GM23338 (cell line): ENCODE measurements around the gene CHORDC1. TPM values are rescaled to one million over a fixed set of nuclear protein-coding genes. Genes with fewer than 3 reads are reported as not detected.
A peak's percentile ranks its signal among the peaks of the same experiment; 100 is the strongest.

Experiments used
- ATAC-seq: fragments of 200-7000 bp; cut with Tn5 transposase; 3 replicates; pipeline ENCODE4 v1.9.1; 2020
- DNase-seq: peaks from one replicate; pipeline ENCODE4 v3.0.0-alpha.2; 2015; ENCODE audit warnings: low spot score
- H2AFZ ChIP-seq: fragments of 200-600 bp; sonication (generic); 2 replicates; pipeline ENCODE4 v1.8.0; 2016; ENCODE audit warnings: antibody characterized with exemption, mild to moderate bottlenecking, moderate library complexity
- H3F3A ChIP-seq: fragments of 200-600 bp; sonication (generic); replicated peaks from 2 replicates; pipeline ENCODE4 v1.8.0; 2017; ENCODE audit warnings: antibody characterized with exemption, mixed run types, low read depth
- H3K27ac ChIP-seq: fragments of 200-600 bp; sonication (generic); 2 replicates; pipeline ENCODE4 v1.6.1; 2016; ENCODE audit warnings: low read depth
- H3K27me3 ChIP-seq: fragments of 200-600 bp; sonication (generic); 2 replicates; pipeline ENCODE4 v1.8.0; 2016; ENCODE audit warnings: mild to moderate bottlenecking, mixed run types, moderate library complexity; ENCODE audit not compliant: insufficient read depth
- H3K36me3 ChIP-seq: fragments of 200-600 bp; sonication (generic); 2 replicates; pipeline ENCODE4 v1.8.0; 2016; ENCODE audit warnings: mild to moderate bottlenecking; ENCODE audit not compliant: insufficient read depth
- H3K4me1 ChIP-seq: fragments of 200-600 bp; sonication (generic); 2 replicates; pipeline ENCODE4 v1.8.0; 2016; ENCODE audit warnings: mild to moderate bottlenecking, moderate library complexity; ENCODE audit not compliant: insufficient read depth
- H3K4me2 ChIP-seq: fragments of 200-600 bp; sonication (generic); 2 replicates; pipeline ENCODE4 v1.7.1; 2017; ENCODE audit warnings: mixed run types
- H3K4me3 ChIP-seq: fragments of 200-600 bp; sonication (generic); 2 replicates; pipeline ENCODE4 v1.6.1; 2016; ENCODE audit warnings: mixed run types
- H3K79me2 ChIP-seq: fragments of 200-600 bp; sonication (generic); replicated peaks from 2 replicates; pipeline ENCODE4 v1.8.0; 2017; ENCODE audit warnings: mild to moderate bottlenecking; ENCODE audit not compliant: insufficient read depth
- H3K9me2 ChIP-seq: fragments of 200-600 bp; sonication (generic); 2 replicates; pipeline ENCODE4 v1.8.0; 2017; ENCODE audit not compliant: insufficient read depth
- H4K20me1 ChIP-seq: fragments of 200-600 bp; sonication (generic); replicated peaks from 2 replicates; pipeline ENCODE4 v1.8.0; 2017; ENCODE audit warnings: mild to moderate bottlenecking; ENCODE audit not compliant: insufficient read depth
- H3K27ac Mint-ChIP-seq: 2 replicates; pipeline ENCODE4 v1.8.0; 2020; ENCODE audit warnings: inconsistent platforms, mild to moderate bottlenecking, moderate library complexity, mixed read lengths
- H3K27me3 Mint-ChIP-seq: 3 replicates; pipeline ENCODE4 v1.8.0; 2022; ENCODE audit warnings: low read depth, mild to moderate bottlenecking, moderate library complexity, mixed read lengths, inconsistent platforms; ENCODE audit not compliant: insufficient read depth, poor library complexity
- H3K36me3 Mint-ChIP-seq: 3 replicates; pipeline ENCODE4 v1.8.0; 2021; ENCODE audit warnings: low read depth, mild to moderate bottlenecking, inconsistent platforms, moderate library complexity, mixed read lengths
- H3K4me1 Mint-ChIP-seq: 3 replicates; pipeline ENCODE4 v1.8.0; 2020; ENCODE audit warnings: mild to moderate bottlenecking, inconsistent platforms, mixed read lengths
- H3K4me3 Mint-ChIP-seq: 3 replicates; pipeline ENCODE4 v1.8.0; 2021; ENCODE audit warnings: moderate library complexity, mild to moderate bottlenecking, inconsistent platforms, mixed read lengths
- H3K9me3 Mint-ChIP-seq: 3 replicates; pipeline ENCODE4 v1.8.0; 2020; ENCODE audit warnings: moderate library complexity, mild to moderate bottlenecking, inconsistent platforms, mixed read lengths
- CREB1 ChIP-seq: fragments of 250-450 bp; sonication (Bioruptor Pico); IDR thresholded peaks from 2 replicates; pipeline ENCODE4 v1.5.0; 2020; ENCODE audit warnings: low read depth, mild to moderate bottlenecking, moderate library complexity
- EZH2 ChIP-seq: fragments of 200-600 bp; sonication (generic); IDR thresholded peaks from one replicate; pipeline ENCODE4 v1.8.0; 2017; ENCODE audit warnings: antibody characterized with exemption, mild to moderate bottlenecking, low read depth; ENCODE audit not compliant: unreplicated experiment
- EZH2phosphoT487 ChIP-seq: fragments of 200-600 bp; sonication (generic); IDR thresholded peaks from one replicate; pipeline ENCODE4 v1.8.1; 2018; ENCODE audit warnings: antibody characterized with exemption; ENCODE audit not compliant: unreplicated experiment
- JUNB ChIP-seq: IDR thresholded peaks from one replicate; pipeline ENCODE4 v1.6.1; 2016; ENCODE audit warnings: antibody characterized with exemption; ENCODE audit not compliant: unreplicated experiment
- NANOG ChIP-seq: IDR thresholded peaks from 2 replicates; pipeline ENCODE4 v1.6.1; 2016; ENCODE audit warnings: antibody characterized with exemption, borderline replicate concordance
- POLR2AphosphoS5 ChIP-seq: IDR thresholded peaks from 2 replicates; pipeline ENCODE4 v1.6.1; 2016; ENCODE audit warnings: antibody characterized with exemption, low read depth
- REST ChIP-seq: IDR thresholded peaks from one replicate; pipeline ENCODE4 v1.6.1; 2018; ENCODE audit warnings: antibody characterized with exemption; ENCODE audit not compliant: unreplicated experiment
- STAT1 ChIP-seq: IDR thresholded peaks from one replicate; pipeline ENCODE4 v1.6.1; 2016; ENCODE audit warnings: antibody characterized with exemption; ENCODE audit not compliant: unreplicated experiment
- ZNF114 ChIP-seq: fragments of 250-450 bp; sonication (Bioruptor Pico); IDR thresholded peaks from 2 replicates; pipeline ENCODE4 v1.5.0; 2020; ENCODE audit warnings: mild to moderate bottlenecking, moderate library complexity
- ZNF331 ChIP-seq: fragments of 250-450 bp; sonication (Bioruptor Pico); IDR thresholded peaks from 2 replicates; pipeline ENCODE4 v1.5.0; 2020; ENCODE audit warnings: low read depth, mild to moderate bottlenecking, moderate library complexity
- ZNF462 ChIP-seq: fragments of 250-450 bp; sonication (Bioruptor Pico); IDR thresholded peaks from 2 replicates; pipeline ENCODE4 v1.5.0; 2020; ENCODE audit warnings: mild to moderate bottlenecking, moderate library complexity
- long read RNA-seq: library from polyadenylated mRNA; unstranded; transcript quantifications from one replicate; pipeline ENCODE4 v2.0.0, GENCODE V29; 2020; ENCODE audit not compliant: unreplicated experiment
- polyA plus RNA-seq: library from polyadenylated mRNA; unstranded; fragments of >200 nt; fragmentation: Nextera tagmentation; extraction: Ambion mirVana; gene quantifications from 2 replicates; pipeline ENCODE4 v1.2.1, GENCODE V29; 2016
- total RNA-seq: library from RNA; depleted of rRNA; stranded (reverse); fragments of >200 nt; shearing (Covaris generic); gene quantifications from 2 replicates; pipeline ENCODE4 v1.2.3, GENCODE V29; 2014; rRNA removed
- TF ChIP-seq, protein P1 (sequence below), 2 experiments: fragments of 200-600 bp in 1 of 2; sonication (generic) in 1 of 2; conservative IDR thresholded peaks; 2 replicates each; pipeline versions ENCODE4 v1.5.1 to v1.6.1; 2016 to 2017; ENCODE audit warnings: antibody characterized with exemption in 2 of 2, low read depth in 2 of 2, mild to moderate bottlenecking in 2 of 2, moderate library complexity in 1 of 2
- TF ChIP-seq, protein P2 (sequence below): IDR thresholded peaks from 2 replicates; pipeline ENCODE4 v1.6.1; 2016; ENCODE audit warnings: antibody characterized with exemption

Gene CHORDC1
- total RNA-seq: 109 and 133 TPM in 2 replicates
- 187 and 192 TPM in 2 replicates for polyA plus RNA-seq
- long read RNA-seq, transcript CHORDC1-201 (11 exons, 2,654 nt): major isoform, 29 of 45 reads
- long read RNA-seq, partial matches to known transcripts: 13 of 45 reads
- long read RNA-seq, other reads (novel, unspliced or antisense): 2 of 45 reads

- Histone ChIP-seq H3K27me3 (no peaks in the 10 kb centered on the region), H3K36me3 (no peaks in the 10 kb centered on the region), H3F3A (no peaks in the 10 kb centered on the region), H3K4me3 (peak within 1 kb of the TSS; percentile 90), H3K4me2 (peak within 1 kb of the TSS; percentile 94), H3K9me2 (peaks cover 6% of the 10 kb centered on the region; the same call in 1 of the 2 replicates), H4K20me1 (peaks cover 31% of the 10 kb centered on the region), H3K79me2 (peaks cover 52% of the 10 kb centered on the region), H3K4me1 (peaks cover 30% of the 10 kb centered on the region), H3K27ac (peak within 1 kb of the TSS; percentile 56; the same call in 1 of the 2 replicates), H2AFZ (peak within 1 kb of the TSS; percentile 88)
- peaks cover 6% of the 10 kb centered on the region for H3K27me3 Mint-ChIP-seq
- peaks cover 19% of the 10 kb centered on the region for H3K36me3 Mint-ChIP-seq
- DNase-seq (peak; percentile 90), ATAC-seq (peak; percentile 89)
- H3K4me3 Mint-ChIP-seq: peak within 1 kb of the TSS; percentile 99
- H3K4me1 Mint-ChIP-seq: peaks cover 46% of the 10 kb centered on the region
- H3K27ac Mint-ChIP-seq: peak within 1 kb of the TSS; percentile 97
- TF ChIP-seq, protein P1, sequence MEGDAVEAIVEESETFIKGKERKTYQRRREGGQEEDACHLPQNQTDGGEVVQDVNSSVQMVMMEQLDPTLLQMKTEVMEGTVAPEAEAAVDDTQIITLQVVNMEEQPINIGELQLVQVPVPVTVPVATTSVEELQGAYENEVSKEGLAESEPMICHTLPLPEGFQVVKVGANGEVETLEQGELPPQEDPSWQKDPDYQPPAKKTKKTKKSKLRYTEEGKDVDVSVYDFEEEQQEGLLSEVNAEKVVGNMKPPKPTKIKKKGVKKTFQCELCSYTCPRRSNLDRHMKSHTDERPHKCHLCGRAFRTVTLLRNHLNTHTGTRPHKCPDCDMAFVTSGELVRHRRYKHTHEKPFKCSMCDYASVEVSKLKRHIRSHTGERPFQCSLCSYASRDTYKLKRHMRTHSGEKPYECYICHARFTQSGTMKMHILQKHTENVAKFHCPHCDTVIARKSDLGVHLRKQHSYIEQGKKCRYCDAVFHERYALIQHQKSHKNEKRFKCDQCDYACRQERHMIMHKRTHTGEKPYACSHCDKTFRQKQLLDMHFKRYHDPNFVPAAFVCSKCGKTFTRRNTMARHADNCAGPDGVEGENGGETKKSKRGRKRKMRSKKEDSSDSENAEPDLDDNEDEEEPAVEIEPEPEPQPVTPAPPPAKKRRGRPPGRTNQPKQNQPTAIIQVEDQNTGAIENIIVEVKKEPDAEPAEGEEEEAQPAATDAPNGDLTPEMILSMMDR (conservative IDR thresholded peaks at IDR 0.05; ENCODE audit: low read depth in 2 of 2): no peak
- TF ChIP-seq CREB1 (0 out of 2 replicates have a peak, but pooled peaks have one; percentile 33), ZNF114 (CRISPR knock-in tag) (no peak), NANOG (no peak), EZH2 (no peak), EZH2phosphoT487 (no peak), ZNF462 (CRISPR knock-in tag) (no peak), JUNB (no peak), POLR2AphosphoS5 (peak; percentile 96), STAT1 (no peak), ZNF331 (no peak), REST (no peak)
- TF ChIP-seq, protein P2, sequence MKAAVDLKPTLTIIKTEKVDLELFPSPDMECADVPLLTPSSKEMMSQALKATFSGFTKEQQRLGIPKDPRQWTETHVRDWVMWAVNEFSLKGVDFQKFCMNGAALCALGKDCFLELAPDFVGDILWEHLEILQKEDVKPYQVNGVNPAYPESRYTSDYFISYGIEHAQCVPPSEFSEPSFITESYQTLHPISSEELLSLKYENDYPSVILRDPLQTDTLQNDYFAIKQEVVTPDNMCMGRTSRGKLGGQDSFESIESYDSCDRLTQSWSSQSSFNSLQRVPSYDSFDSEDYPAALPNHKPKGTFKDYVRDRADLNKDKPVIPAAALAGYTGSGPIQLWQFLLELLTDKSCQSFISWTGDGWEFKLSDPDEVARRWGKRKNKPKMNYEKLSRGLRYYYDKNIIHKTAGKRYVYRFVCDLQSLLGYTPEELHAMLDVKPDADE: no peak
- H3K9me3 Mint-ChIP-seq: 0 out of 3 replicates have a peak, but pooled peaks cover 5% of the 10 kb centered on the region
These were observed at the start of gene CHORDC1 for GRCh38 chr11:90222459-90223247. Gene CHORDC1, minus strand, starts transcription at chr11:90223049. Its CDS starts 95 bp downstream, at chr11:90222954.
